HG03571 (cell line): ENCODE measurements around the gene SERF2.
A peak's percentile ranks its signal among the peaks of the same experiment; 100 is the strongest.
"Not testable (repeated sequence)": the region's sequence is repeated elsewhere in the genome, so short reads cannot be mapped to it uniquely, and the experiment has no call there.

Source experiments
- ATAC-seq: cut with Tn5 transposase; IDR thresholded peaks from one replicate; pipeline ENCODE4 v1.9.1; 2021; ENCODE audit not compliant: unreplicated experiment

The SERF2 gene

DNA sequence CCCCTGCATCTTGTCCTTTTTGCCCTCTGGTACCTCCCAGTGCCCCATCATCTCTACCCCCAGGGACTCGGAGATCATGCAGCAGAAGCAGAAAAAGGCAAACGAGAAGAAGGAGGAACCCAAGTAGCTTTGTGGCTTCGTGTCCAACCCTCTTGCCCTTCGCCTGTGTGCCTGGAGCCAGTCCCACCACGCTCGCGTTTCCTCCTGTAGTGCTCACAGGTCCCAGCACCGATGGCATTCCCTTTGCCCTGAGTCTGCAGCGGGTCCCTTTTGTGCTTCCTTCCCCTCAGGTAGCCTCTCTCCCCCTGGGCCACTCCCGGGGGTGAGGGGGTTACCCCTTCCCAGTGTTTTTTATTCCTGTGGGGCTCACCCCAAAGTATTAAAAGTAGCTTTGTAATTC, 1.5 kb downstream of the SERF2 start:
- no peak for ATAC-seq

DNA sequence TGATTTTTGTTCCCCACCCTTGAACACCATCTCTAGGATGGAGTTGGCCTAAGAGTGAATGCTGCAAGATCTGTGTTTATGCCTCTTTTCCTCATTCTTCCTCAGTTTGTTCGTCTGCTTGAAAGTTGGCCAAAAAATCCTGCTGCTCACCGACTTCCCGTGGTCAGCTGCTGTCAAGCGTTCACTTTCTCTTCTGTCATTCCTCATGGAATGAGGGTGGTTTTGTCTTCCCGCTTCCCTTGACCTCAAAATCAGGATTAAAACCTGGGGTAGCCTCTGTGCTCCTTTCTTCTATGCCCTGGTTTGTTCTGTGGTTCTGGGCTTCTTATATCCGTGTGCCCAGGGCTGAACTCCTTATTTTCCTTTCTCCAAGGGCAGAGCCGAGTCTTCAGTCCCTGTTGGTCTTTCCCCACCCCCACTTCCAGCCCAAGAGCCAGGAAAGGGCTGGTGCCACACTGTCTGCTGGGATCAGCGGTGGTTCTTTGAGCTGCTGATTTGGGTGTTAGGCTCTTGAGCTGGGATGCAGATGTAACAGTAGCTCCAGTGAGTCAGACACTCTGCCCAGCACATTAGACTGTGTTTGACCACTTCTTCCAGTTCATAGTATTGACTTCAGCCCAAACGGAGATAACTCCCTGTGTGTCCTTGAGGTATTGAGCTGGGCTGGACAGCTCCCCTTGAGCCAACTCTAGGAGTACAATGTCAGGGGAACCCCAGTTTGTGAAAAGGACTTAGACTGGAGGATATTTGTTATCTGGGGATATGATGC, 2.3 kb downstream of the SERF2 start:
- ATAC-seq: no peak

DNA sequence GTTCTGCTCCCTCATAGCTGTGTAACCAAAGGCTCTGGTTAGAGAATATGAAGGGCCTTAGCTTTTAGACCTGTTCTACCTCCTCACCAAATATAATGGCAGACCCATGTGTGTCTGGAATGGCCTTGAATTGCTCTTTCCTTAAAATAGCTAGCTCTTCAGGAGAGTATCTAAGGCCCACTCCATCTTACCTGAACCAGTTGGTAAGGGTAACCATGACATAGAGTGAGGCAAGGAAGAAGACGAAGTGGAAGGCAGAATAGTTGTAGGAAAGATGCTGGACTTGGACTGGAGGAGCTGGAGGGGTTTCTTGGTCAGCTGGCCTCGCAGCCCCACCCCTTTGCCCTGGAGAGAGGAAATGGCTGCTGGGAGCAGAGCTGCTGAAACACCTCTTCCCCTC, 3.1 kb downstream of the SERF2 start:
- no peak for ATAC-seq

GRCh38 chr15:43795997-43796396, 3.9 kb downstream of the SERF2 start:
- ATAC-seq: no peak

DNA sequence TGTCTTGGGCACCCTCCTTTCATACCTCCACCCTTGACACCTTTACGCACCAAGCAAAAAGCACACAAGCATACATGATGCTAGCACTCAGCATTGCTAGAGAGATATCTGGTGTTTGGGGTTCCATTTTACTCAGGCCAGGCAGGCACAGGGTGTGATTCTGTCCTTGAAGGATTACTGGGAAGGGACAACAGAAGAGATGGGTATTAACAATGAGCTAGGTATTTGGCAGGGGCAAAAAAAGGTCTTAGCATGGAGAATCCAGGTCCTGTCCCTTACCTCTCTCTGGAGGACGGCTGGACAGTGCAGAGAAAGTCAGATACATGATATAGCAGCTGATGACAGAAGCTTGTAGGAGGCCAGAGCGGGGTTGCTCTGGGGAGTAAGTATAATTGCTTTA, 4.4 kb downstream of the SERF2 start:
- no peak for ATAC-seq

- ATAC-seq: no peak
Measured at GRCh38 chr15:43799209-43799944, 7.3 kb downstream of the SERF2 start.

DNA sequence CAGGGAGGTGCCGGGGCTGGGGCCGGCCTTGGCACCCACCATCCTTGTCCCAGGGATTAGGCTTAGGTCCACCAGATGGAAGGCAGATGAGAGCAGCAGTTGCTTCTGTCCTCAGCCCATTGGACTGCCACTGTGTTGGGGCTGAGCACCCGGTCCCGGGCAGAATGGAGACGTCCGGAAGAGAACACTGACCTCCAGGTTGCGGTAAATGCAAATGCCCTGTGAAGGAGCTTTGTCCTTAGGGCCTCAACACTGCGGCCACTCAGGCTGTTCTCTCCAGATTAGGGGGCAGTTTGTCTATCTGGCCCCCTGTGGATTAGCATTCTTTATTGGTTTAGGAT, 7.8 kb downstream of the SERF2 start, which contains the start of gene SERINC4:
Gene SERINC4 (minus strand): TSS at position 276 of the 341 bp plus-strand sequence. CDS start 234 bp downstream, at position 42.
- no peak for ATAC-seq

DNA sequence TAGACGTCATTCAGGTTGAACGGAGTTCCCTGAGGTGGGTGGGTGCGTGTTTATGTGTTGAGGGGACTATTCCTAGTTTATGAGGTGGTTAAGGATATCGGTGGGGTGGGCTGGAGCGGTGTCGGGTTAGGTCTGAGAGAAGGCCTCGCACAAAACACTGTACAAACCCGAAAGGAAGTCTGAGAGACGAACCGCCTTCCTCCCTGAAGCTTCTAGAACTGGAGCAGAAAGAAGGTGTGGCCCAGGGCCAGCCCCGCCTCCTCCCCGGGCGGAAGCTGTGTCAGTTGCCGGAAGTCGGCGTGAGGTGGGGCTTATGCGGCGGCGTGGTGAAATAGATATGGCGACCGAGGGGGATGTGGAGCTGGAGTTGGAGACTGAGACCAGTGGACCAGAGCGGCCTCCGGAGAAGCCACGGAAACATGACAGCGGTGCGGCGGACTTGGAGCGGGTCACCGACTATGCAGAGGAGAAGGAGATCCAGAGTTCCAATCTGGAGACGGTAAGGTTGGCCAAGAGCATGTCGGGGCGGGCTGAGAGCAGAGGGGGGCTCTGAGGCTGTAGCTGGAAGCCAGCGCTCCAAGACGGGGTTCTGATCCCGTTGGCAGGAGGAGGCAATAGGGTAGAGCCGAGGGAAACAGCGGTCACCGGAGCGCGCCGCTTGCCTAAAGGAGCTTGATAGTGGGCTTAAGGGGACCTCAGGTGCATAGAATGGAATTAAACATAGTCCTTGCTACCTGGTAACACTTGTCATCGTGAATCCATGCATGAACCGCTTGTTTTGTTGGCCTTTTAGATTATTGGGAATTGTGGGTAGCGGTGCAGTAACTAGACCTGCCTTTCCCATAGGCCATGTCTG, 8.4 kb downstream of the SERF2 start, which contains the start of gene HYPK:
Gene HYPK (plus strand): TSS at position 314 of the 856 bp plus-strand sequence. CDS start 24 bp downstream, at position 338.
- peak; percentile 72 for ATAC-seq

DNA sequence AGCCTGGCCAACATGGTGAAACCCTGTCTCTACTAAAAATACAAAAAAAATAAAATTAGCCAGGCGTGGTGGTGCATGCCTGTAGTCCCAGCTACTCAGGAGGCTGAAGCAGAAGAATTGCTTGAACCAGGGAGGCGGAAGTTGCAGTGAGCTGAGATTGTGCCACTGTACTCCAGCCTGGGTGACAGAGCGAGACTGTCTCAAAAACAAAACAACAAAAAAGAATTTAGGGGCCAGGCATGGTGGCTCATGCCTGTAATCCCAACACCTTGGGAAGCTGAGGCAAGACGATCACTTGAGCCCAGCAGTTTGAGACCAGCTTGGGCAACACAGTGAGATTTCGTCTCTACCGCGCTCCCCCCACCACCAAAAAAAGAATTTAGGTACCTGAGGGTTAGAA, 10.6 kb downstream of the SERF2 start:
- not testable (repeated sequence) for ATAC-seq

- no peak for ATAC-seq
Measured at GRCh38 chr15:43808435-43808950, 16.4 kb downstream of the SERF2 start.

DNA sequence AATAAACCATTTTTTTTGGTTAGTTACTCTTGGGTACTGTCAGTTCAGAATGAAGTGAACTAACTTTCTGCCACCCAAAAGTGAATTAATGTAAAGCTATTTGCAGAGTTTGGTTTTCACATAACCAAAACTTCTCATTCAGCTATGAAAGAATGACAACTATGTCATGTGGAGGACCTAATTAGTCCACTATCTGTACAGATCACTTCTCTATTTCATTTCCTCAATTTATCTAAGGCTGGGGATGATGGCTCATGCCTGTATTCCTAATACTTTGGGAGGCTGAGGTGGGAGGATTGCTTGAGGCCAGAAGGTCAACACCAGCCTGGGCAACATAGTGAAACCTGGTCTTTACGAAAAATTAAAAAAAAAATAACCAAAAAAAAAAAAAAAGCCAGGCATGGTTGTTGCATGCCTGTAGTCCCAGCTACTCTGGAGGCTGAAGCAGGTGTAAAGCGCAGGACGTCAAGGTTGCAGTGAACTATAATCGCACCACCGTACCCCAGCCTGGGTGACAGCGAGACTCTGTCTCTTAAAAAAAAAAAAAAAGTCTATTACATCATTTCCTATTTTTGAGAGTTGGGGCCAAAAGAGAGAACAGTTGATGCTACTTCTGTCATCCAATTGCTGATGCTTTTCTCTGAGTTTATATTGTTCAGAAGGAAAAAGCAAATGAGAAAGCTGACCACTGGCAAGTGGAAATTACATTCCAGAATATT, 17.0 kb downstream of the SERF2 start:
- peak; percentile 46 for ATAC-seq

DNA sequence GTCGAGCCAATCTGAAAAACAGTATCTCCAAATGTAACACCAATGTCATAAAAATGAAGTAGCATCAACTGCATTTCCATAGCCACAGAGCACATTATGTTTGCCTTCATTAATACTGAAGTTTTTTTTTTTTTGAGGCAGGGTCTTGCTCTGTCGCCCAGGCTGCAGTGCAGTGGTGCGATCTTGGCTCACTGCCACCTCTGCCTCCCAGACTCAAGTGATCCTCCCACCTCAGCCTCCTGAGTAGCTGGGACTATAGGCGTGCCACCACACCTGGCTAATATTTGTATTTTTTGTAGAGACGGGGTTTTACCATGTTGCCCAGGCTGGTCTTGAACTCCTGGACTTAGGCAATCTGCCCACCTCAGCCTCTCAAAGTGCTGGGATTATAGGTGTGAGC, 22.9 kb downstream of the SERF2 start:
- ATAC-seq: not testable (repeated sequence)

- no peak for ATAC-seq
Measured at GRCh38 chr15:43821505-43821904, 29.4 kb downstream of the SERF2 start.

- peak; percentile 54 for ATAC-seq
Measured at GRCh38 chr15:43824302-43825246, 32.5 kb downstream of the SERF2 start, which contains the start of gene MFAP1. Gene MFAP1 (minus strand): TSS chr15:43824690. CDS start chr15:43824569, 121 bp downstream.

DNA sequence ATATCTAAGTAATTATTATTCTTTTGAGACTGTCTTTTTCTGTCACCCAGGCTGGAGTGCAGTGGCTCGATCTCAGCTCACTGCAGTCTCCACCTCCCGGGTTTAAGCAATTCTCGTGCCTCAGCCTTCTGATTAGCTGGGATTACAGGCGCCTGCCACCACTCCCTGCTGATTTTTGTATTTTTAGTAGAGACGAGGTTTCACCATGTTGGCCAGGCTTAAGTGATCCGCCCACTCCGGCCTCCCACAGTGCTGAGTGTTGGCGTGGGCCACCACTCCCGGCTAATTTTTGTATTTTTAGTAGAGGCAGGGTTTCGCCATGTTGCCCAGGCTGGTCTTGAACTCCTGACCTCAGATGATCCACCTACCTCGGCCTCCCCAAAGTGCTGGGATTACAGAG, 33.2 kb downstream of the SERF2 start:
- not testable (repeated sequence) for ATAC-seq

- ATAC-seq: no peak
Measured at GRCh38 chr15:43826029-43826507, 33.9 kb downstream of the SERF2 start.

DNA sequence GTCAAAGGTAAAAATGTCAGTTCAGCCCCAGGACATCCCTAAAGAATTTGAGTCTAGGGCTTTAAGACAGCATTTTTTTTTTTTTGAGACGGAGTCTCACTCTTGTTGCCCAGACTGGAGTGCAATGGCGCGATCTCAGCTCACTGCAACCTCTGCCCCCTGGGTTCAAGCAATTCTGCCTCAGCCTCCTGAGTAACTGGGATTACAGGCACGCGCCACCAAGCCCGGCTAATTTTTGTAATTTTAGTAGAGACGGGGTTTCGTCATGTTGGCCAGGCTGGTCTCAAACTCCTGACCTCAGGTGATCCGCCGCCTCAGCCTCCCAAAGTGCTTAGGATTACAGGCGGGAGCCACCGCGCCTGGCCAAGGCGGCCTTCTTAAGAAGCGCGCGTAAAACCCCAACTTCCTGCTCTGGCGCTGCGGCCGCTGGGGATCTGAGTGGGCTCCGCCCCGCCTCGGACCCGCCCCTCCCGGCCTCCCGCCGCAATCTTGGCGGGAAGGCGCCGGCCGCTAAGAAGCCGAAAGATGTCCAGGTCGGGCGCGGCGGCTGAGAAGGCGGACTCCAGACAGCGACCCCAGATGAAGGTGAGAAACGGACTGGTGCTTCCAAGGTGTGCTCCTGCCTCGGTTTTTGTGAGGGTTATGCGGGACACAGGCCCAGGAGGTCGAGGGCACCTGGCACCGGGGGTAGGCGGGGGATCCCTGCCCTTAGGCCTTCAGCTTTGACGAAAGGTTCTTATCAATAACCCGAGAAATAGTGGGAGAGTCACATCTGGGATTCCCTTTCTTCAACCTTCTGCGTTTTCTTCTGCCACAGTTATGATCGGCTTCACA, 34.6 kb downstream of the SERF2 start, which contains the start of gene WDR76:
Gene WDR76 (plus strand): TSS at position 495 of the 834 bp plus-strand sequence. CDS start 31 bp downstream, at position 526.
- ATAC-seq: peak; percentile 62

GRCh38 chr15:43828061-43828657, 36.0 kb downstream of the SERF2 start:
- ATAC-seq: no peak
